Epithelial cell of proximal tubule (primary cell): ENCODE measurements around the gene ITSN1. TPM values are rescaled to one million over a fixed set of nuclear protein-coding genes. Genes with fewer than 3 reads are reported as not detected.

Source experiments
- DNase-seq: peaks from one replicate; pipeline ENCODE4 v3.0.0-alpha.2; 2011; ENCODE audit warnings: low read depth
- H3K4me3 ChIP-seq: 2 replicates; pipeline ENCODE4 v1.5.1; 2011; ENCODE audit warnings: low read depth, mild to moderate bottlenecking, low read length
- CTCF ChIP-seq: conservative IDR thresholded peaks from 2 replicates; pipeline ENCODE4 v1.5.1; 2012; ENCODE audit warnings: low read depth, mild to moderate bottlenecking, low read length
- total RNA-seq: library from RNA; depleted of rRNA; stranded (reverse); fragments of >200 nt; gene quantifications from 2 replicates; pipeline ENCODE4 v1.2.3, GENCODE V29; 2015

The ITSN1 gene
- total RNA-seq, 1 donor from 2014 or later, result 24.5 TPM

DNA sequence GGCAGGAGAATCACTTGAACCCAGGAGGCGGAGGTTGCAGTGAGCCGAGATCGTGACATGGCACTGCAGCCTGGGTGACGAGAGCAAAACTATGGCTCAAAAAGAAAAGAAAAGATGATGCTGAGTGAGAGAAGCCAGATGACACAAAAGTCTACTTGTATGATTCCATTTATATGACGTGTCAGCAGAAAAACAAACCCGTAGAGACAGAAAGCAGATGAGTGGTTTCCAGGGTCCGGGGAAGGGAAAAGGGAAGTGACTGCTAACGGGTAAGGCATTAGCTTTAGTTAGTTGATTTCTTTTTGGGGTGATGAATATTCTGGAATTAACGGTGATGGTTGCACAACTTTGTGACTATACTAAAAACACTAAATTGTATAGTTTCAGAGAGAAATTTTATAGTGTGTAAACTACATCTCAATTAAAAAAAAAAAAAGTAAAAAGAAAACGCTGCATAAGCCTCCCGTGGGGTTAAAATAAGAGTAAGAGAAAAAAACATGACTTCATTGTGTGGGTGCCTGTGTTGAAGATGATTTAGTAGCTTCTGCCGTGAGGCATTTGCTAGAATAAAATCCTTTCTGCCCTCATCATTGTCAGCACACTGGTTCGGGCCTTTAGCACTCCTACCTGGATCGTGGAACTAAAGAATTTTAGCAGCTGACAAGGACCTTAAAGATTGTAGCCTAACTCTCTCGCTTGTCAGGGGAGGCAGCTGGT is 298.0 kb downstream of the ITSN1 start:
- DNase-seq, result no peak

GRCh38 chr21:33940881-33941245 is 298.6 kb downstream of the ITSN1 start:
- H3K4me3 ChIP-seq, result no peak overlapping the region
- no peak for TF ChIP-seq CTCF
- no peak for DNase-seq

More for the DNA sequence above, 298.0 kb downstream of the ITSN1 start:
- no peak for TF ChIP-seq CTCF
- no peak overlapping the region for H3K4me3 ChIP-seq

DNA sequence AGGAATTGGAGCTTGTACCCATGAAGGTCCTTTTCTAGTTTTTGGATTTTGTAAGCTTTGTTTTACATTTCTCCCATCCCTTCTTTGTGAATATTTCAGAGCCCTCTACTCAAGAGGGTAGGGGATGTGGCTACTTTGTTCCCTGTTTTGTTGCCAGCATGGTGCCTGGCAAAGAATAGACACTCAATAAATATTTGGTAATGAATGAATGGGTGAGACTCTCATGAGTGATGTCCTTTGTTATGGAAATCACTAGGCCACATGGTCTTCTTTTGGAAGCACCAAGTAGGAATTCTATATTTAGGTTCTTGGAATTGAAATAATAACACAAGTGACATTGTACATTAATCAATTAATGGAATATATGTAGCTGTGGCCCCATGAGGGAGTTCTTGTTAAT is 300.1 kb downstream of the ITSN1 start:
- no peak for DNase-seq

GRCh38 chr21:33943293-33943692 is 301.0 kb downstream of the ITSN1 start:
- no peak for TF ChIP-seq CTCF
- no peak for DNase-seq
- H3K4me3 ChIP-seq, result no peak overlapping the region

More for the DNA sequence above, 300.1 kb downstream of the ITSN1 start:
- TF ChIP-seq CTCF, result no peak
- no peak overlapping the region for H3K4me3 ChIP-seq

GRCh38 chr21:33944185-33944763 is 302.0 kb downstream of the ITSN1 start:
- no peak overlapping the region for H3K4me3 ChIP-seq
- no peak for TF ChIP-seq CTCF
- no peak for DNase-seq

DNA sequence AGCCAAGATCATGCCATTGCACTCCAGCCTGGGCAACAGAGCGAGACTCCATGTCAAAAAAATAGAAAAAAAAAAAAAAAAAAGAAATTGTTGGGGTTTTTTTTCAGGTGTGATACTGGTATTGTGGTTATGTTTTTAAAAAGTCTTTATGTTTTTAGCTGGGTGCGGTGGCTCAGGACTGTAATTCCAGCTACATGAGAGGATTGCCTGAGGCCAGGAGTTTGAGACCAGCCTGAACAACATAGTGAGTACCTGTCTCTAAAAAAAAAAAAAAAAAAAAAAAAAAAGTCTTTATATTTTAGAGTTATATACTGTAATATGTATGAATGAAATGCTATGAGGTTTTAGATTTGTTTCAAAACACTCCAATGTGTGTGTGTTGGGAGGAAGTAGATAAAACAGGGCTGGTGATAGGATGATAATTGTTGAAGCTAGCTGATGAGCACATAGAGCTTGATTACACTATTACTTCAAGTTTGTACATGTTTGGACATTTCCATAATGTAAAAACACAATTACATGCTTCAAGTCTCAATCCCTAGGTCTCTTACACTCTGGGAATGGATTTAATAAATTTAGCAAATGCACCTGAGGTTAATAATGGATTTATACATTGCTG is 303.5 kb downstream of the ITSN1 start:
- no peak for TF ChIP-seq CTCF
- DNase-seq, result no peak
- no peak overlapping the region for H3K4me3 ChIP-seq
